ENCODE measurements around the gene SRGAP3.

The SRGAP3 gene

DNA sequence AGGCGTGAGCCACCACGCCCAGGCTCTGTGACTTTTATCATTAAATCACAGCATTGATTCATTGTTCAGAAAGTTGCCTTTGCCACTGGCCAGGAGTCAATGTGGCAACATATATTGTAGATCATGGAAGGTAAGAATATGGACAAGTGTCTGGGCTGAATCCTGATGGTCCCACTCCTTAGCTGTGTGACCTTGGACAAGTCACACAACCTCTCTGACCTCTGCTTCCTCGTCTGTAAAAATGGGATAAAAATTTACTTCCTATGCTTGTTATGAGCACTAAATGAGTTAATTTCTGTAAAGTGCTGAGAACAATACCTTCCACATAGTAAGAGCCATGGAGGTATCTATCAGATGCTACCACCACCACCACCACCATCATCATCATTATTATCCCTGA is 182.7 kb downstream of the SRGAP3 start:
- in situ Hi-C loops (cut with HindIII; ENCODE audit: low sequenced_read_pairs): no loop called here

DNA sequence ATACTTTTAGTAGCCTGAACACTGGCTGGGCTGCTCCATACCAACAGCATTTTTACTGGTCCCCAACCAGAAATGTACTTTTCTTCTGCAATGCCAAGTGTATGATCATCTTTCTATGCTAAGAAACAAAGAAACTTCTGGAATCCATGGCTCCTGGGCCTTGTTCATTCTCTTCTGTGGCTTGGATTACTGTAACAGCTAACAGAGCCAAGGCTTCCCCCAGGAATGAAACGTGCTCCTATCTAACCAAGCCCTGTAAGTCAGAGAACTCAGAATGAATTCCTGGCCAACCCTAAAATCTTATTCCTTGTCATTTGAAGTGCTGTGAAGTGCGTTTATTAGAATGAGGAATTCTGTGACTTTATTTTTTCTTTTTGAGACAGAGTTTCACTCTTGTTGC is 183.3 kb downstream of the SRGAP3 start:
- in situ Hi-C loops (cut with HindIII; ENCODE audit: low sequenced_read_pairs): no loop called here

DNA sequence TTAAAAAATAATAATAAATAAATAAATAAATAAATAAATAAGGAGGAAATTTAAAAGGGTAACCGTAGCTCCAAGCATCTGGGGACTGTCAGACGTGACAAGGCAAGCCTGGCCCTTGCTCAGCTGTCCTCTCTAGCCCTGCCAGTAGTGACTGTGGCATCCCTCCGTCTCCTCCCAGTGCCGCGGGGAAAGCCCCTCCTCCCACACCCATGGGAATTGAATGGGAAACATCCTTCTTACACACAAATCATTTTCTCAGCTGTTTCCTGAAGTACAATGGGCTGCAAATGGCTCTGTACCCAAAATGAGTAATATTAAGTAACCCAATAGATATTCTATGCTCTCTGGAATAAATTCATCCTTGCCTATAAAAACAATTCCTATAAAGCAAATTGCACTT is 184.6 kb downstream of the SRGAP3 start:
- in situ Hi-C loops (cut with HindIII; ENCODE audit: low sequenced_read_pairs): no loop called here

DNA sequence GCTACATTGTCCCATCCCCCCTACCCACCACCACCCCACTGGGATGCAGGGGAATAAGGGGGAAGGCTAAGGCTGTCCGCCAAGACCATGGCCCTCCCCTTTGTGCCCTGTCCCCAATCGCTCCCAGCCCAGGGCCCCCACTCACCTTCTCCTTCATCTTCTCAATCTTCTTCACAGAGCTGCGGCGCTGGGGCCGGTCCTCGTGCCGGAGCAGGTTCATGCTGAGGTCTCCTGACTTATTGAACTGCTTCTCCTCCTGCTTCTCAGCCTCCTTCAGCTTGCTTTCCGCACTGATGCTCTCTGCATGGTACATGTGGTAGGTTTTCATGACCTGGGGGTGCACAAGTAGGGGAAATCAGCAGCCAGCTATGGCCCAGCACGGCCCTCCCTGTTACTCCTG is 185.2 kb downstream of the SRGAP3 start:
- in situ Hi-C loops (cut with HindIII; ENCODE audit: low sequenced_read_pairs): no loop called here

DNA sequence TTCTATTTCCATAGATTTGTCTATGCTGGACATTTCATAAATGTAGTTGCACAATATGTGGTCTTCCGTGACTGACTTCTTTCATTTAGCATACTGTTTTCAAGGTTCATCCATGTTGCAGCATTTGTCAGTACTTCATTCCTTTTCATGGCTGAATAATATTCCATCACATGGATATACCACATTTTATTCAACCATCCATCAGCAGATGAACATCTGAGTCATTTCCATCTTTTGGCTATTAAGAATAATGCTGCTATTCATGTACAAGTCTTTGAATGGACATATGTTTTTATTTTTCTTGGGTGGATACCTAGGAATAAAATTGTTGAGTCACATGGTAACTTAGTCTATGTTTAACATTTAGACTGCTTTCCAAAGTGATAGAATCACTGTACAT is 186.9 kb downstream of the SRGAP3 start:
- in situ Hi-C loops (cut with HindIII; ENCODE audit: low sequenced_read_pairs): no loop called here

DNA sequence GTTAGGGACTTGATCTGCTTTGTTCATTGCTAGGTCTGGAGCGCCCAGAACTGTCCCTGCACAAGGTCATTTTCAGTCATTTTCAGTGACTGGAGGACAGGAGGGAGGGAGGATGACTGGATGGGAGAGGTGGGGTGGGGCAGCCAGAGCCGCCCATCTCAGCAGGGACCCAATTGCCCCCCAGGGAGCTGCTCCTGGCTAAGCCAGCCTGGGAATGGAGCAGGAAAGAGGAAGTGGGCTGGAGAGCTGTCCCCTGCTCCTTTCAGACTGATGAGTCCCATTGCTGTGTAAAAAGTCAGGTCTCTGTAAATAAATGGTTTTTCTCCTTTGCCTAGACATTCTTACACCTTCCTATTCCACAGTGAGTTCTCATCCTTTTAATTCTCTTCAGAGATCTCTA is 187.8 kb downstream of the SRGAP3 start:
- in situ Hi-C loops (cut with HindIII; ENCODE audit: low sequenced_read_pairs): no loop called here

DNA sequence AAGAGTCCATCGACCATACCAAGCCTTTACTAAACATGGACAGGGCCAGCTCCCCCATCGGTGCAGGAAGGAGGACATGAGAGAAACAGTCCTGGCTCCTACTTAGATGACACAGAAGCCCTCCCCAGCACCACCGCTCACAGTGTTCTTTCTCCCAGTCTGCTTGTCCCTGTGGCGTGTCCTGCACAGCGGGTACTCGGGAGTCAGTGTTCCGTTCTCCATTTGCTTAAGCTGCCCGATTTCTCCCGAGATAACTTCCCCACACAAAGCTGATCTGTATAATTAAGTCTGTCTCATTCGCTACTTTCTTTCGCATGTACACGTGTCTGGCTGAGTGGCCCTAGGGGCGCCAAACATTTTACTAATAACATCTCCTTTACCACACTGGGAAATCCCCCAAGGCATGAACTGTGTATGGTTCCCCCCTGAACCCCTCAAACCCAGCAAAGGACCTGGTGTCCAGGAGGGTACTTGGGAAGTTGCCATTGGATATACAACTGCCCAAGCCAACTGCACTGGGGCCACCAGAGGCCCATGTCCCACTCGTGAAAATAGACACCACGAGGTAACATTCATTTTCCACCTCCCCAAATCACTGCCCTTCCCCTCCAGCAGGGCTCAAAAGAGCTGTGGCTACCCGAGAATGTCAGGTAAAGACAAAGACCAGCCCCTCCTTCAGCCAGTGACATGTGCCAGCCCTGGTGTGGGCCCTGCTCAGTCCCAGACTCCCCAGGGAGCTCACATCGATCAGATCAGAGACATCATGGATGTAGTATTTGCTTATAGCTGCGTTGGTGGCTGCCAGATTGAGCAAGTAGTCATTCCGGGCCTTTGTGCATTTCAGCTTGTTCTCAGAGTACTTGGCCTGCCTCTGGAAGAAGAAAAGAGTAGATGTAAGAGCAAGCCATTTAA is 189.7 kb downstream of the SRGAP3 start:
- in situ Hi-C loops (cut with HindIII; ENCODE audit: low sequenced_read_pairs): no loop called here

DNA sequence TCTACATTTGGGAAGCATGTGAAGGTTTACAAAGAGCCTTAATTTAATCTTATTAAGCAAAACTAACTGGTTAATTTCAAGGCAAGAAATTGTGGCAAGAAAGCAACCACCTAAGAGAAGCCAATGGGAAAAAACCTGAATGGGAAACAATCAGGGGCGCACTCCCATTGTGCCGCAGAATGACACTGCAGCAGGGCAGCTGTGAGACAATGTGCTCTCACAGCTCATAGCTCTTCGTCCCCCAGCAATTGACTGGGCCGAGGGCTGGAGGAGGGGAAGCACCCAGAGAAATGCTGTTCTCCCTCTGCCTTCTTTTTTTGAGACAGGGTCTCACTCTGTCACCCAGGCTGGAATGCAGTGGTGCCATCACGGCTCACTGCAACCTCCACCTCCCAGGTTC is 192.9 kb downstream of the SRGAP3 start:
- in situ Hi-C loops (cut with HindIII; ENCODE audit: low sequenced_read_pairs): no loop called here

DNA sequence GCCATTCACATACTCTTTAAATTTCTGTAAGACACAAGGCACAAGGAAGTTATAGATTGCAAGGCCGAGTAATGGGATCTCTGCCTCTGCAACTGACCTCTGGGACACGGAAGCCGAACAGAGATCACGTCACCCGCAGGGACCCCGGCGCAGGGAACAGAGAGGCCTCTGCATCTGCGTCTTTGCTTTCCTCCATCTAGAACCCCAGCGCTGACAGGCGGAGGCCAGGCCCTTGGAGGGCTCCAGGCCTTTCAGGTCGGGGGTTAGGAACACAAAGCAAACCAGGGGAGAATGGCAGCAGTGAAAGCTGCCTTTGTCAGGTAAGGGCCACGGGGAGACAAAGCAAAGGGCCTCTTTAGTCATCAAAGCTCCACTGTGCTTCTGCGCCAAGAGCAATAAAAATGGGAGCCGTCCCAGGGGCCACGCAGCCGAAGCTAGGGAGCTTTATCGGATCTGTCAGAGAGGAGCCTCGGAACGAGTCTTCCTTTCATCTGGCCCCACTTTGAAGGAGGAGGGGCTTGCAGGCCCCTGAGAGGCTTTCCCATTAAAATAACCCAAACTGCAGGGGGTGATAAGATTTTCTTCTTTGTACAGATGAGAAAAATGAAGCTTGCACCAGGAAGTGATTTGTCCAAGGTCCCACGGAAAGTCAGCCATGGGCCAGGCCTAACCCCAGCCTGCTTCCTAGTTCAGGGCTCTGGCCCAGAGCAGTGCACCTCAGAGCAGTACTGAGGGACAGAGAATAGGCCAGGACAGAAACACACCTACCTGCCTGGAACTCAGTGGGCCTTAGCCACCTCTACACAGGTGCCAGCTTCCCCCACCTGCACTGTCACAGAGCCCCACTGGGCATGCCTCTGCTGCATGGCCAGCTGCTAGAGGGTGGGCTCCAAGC is 201.7 kb downstream of the SRGAP3 start:
- in situ Hi-C loops (cut with HindIII; ENCODE audit: low sequenced_read_pairs): no loop called here

DNA sequence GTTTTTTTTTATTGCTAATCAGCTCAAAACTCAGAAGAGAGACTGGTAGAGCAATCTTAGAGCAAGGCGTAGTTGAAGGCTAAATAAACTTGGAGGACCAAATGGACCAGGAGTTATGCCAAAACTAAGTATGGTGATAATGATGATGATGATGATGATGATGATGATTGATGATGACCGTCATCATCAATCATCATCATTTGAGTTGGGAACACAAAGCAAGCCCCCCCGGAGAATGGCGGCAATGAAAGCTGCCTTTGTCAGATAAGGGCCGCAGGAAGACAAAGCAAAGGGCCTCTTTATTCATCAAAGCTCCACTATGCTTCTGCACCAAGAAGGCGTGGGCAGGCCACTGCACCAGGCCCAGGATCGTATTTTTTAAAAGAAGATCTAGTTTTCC is 204.1 kb downstream of the SRGAP3 start:
- in situ Hi-C loops (cut with HindIII; ENCODE audit: low sequenced_read_pairs): no loop called here

DNA sequence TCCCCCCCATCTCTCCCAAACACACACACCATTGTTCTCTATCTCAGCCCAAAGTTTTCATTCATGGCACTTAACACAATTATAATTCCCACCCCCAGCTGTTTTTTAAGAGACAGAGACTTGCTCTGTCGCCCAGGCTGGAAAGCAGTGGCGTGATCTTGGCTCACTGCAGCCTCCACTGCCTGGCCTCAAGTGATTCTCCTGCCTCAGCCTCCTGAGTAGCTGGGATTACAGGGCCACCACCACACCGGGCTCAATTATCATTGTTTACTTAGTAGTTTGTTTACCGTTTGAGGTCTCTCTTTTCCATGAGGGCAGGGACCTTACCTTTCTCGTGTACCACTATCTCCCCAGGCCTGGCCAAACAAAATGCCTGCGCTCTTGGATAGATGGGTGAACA is 206.4 kb downstream of the SRGAP3 start:
- in situ Hi-C loops (cut with HindIII; ENCODE audit: low sequenced_read_pairs): no loop called here

DNA sequence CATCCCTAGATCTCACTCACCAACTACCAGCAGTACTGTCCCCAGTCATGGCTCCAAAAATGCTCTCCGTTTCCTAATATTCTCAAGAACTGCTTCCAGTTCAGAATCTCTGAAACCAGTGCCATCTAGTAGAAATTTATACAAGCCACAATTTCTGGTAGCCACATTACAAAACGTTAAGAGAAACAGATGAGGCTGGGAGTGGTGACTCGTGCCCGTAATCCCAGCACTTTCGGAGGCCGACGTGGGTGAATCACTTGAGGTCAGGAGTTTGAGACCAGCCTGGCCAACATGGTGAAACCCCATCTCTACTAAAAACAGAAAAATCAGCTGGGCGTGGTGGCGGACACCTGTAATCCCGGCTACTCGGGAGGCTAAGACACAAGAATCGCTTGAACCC is 207.8 kb downstream of the SRGAP3 start:
- in situ Hi-C loops (cut with HindIII; ENCODE audit: low sequenced_read_pairs): no loop called here

DNA sequence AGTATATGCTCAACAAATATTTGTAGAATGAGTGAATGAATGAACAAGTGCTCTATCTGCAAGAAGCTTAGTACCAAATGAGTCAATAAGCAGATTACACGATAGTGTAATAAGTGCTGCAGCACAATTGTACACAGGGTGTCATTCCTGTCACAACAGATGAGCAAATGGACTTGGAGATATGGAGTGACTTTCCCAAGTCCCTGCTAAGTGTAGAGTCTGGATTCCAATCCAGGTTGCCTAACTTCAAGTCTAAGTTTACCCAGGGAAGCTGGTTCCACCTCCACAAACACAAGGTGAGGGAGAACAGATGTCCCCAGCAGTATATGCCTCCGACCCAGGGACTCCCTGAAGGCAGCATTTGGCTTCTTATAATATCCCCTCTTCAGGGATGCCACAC is 208.4 kb downstream of the SRGAP3 start:
- in situ Hi-C loops (cut with HindIII; ENCODE audit: low sequenced_read_pairs): no loop called here

DNA sequence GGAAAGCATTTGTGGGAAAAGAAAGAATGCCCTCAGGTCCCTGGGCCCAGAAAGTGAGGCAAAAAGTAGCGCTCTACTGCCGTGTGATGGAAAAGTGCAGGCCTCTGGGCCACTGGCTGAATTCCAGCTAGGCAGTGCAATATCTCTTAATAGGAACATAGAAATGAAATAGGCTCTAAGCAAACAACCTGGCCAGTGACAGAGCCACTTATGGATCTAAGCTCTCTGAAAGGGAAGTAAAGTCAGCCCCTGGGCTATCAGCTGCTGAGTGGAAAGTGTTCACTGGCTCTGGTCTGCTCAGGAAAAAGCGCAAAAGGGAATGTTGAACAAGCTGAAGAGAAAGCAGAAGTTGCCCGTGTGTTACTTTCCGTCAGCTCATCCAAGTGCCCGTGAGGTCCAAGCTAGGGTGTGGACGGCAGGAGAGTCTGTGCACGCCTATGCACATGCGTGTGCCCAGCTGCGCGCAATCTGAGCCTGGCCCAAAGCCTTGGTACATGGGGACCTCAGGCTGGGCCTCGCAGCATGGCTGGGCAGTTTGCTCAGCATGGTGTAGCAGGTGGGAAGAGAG is 212.2 kb downstream of the SRGAP3 start:
- in situ Hi-C loops (cut with HindIII; ENCODE audit: low sequenced_read_pairs): no loop called here

DNA sequence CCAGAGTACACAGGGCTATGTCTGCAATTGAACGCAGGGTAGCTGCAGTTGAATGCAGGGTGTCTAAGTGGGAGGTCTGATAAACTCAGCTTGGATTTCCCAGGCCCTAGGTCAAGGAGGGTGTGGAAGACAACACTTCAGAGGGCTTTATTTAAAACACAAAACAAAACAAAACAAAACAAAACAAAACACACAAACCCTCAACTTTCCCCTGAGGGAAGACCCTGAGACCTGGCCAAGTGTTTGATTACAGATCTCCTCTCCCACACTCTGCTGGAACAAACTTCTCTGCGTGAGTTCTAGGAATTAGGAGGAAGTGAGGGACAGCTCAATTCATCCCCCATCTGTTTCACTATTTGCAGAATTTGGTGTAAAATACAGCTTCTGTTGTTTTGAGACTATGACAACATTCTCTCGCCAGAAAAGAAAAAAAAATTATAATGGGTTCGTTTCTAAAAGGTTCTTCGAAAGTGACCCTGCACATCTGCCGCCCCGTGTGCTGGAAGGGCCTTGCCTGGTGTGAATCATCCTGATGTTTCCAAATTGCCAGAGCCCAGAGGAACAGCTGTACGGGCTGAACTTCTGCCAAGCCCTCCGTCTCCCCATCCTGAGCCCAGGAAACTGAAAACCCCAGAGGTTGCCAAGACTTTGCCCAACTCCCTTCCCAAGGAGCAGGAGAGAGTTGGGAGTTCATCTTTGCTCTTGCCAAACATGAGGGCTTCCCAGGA is 212.9 kb downstream of the SRGAP3 start:
- in situ Hi-C loops (cut with HindIII; ENCODE audit: low sequenced_read_pairs): no loop called here

DNA sequence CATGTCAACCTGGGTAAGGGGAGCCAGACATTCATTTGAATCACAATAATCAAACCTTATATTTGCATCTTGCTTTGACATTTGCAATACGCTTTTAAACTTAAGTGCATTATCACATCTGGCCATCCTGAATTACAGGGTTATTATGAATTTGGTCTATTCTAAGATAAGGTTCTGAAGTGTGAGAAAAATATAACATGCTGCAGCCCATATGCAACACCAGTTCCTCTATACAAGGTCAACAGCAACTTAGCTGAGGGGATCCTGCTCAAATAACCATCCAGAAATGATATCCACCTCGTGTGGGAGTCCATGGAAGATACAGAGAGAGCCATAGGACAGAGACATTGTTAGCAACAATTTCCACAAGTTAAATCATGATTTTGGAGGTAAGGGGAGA is 213.5 kb downstream of the SRGAP3 start:
- in situ Hi-C loops (cut with HindIII; ENCODE audit: low sequenced_read_pairs): no loop called here

DNA sequence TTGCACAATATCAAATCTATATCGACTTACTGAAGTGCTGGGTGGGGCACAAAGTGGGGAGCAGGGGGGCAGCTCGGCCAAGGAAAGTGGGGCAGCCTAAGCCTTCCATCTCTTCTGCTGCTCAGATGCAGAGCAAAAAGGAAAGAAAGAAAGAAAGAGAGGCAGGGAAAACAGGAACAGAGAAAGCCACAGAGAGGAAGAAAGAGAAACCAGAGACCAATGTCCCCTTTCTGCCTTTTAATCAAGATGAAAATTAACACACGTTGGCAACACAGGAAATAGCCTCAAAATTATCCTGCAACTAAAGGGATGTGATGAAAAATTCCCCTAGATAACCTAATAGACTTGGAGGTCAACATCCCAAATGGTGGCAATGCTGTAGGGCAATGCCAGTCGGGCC is 214.0 kb downstream of the SRGAP3 start:
- in situ Hi-C loops (cut with HindIII; ENCODE audit: low sequenced_read_pairs): no loop called here

DNA sequence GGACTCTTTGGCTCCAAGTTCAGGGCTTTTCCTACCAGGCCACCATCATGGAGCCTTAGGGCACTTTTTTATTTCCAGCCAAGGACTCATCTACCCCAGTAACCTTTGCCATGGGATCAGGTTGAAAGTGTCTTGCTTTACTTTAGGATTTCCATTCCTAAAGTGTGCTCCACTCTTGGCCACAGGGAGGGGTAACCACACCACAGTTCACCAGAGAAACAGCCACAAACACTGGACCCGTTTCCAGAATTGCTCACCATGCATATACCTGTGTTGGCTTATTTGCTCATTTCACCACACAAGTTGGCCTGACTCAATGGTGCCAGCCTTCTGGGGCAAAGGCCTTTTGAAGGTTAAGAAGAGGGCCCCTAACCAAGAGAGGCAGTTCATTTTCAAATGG is 215.6 kb downstream of the SRGAP3 start:
- in situ Hi-C loops (cut with HindIII; ENCODE audit: low sequenced_read_pairs): no loop called here

DNA sequence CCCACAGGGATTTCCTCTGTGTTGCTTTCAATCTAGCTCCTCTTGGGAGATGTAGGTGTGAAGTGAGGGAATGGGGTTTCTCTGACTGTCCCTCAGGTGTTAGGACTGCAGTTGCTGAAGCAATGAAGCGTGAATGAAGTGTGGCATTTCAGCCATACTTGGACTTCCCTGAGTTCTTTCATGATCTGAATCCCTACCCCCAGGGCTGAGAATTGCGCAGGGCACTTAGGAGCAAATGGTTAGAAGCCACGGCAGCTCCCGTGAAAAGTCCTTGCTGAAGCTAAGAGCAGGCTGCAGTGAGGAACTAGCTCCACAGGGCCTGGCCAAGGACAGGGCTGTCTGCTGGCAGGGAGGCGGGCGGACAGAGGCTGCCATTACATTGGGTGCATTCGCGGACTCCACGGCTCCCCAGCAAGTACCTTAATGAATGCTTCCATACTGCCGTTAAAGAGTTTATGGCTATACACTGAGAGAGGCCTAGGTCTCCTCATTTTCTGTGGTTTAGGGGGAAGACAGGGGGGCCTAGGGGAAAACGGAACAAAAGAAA is 217.1 kb downstream of the SRGAP3 start:
- in situ Hi-C loops (cut with HindIII; ENCODE audit: low sequenced_read_pairs): no loop called here

DNA sequence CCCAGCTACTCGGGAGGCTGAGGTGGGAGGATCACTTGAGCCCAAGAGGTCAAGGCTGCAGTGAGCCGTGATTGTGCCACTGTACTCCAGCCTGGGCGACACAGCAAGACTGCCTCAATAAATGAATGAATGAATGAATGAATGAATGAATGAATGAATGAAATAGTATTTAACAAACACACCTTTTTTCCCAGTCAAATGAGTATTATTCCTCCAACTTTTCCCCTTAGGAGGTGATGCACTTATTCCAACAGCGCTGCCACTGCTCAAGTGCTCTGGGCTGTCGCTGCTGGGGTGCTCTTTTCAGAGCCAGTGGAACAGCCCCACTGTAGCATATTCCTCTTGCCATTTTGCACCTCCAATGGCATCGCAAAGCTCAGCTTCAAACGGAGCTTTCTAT is 219.4 kb downstream of the SRGAP3 start:
- in situ Hi-C loops (cut with HindIII; ENCODE audit: low sequenced_read_pairs): no loop called here

DNA sequence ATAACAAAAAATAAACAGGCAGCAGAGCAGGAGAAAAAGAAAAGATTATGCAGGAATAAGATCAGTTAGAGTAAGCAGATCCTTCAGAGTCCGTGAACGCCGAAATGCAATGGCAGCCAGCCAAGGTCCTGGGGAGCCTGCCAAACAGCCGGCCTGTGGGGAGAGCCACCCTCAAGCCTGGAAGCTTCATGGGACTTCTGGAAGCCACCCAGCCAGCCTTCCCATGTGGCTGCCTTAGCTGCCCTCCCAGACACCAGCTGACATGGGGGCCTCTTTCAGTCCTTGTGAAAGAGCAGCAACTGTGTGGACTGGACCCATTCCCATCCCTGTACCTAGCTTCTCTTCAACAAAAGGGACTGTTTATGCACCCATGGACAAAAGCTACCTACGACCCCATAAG is 221.3 kb downstream of the SRGAP3 start:
- in situ Hi-C loops (cut with HindIII; ENCODE audit: low sequenced_read_pairs): no loop called here
